Neuronal stem cell (in vitro differentiated cells): ENCODE measurements around the gene SWAP70.

Experiments
- DNase-seq: peaks from one replicate; pipeline ENCODE4 v3.0.0-alpha.2; 2013; ENCODE audit warnings: low spot score
- H2AFZ ChIP-seq: one replicate; pipeline ENCODE4 v1.6.1; 2013; ENCODE audit warnings: mild to moderate bottlenecking, low read length, inconsistent platforms
- H2AK5ac ChIP-seq: 2 replicates; pipeline ENCODE4 v1.6.1; 2013; ENCODE audit warnings: low read depth, mild to moderate bottlenecking, inconsistent platforms, low read length, moderate library complexity, mixed read lengths
- H2BK120ac ChIP-seq: 2 replicates; pipeline ENCODE4 v1.6.1; 2013; ENCODE audit warnings: low read depth, mild to moderate bottlenecking, inconsistent platforms, low read length, moderate library complexity, mixed read lengths
- H2BK12ac ChIP-seq: one replicate; pipeline ENCODE4 v1.6.1; 2013; ENCODE audit warnings: low read length, inconsistent platforms
- H2BK15ac ChIP-seq: 2 replicates; pipeline ENCODE4 v1.6.1; 2013; ENCODE audit warnings: mild to moderate bottlenecking, low read length, inconsistent platforms, mixed read lengths
- H2BK5ac ChIP-seq: one replicate; pipeline ENCODE4 v1.6.1; 2013; ENCODE audit warnings: inconsistent platforms, mild to moderate bottlenecking, low read length, moderate library complexity
- H3K14ac ChIP-seq: one replicate; pipeline ENCODE4 v1.6.1; 2013; ENCODE audit warnings: low read length, inconsistent platforms
- H3K18ac ChIP-seq: 2 replicates; pipeline ENCODE4 v1.6.1; 2013; ENCODE audit warnings: low read length, inconsistent platforms
- H3K23ac ChIP-seq: 2 replicates; pipeline ENCODE4 v1.6.1; 2013; ENCODE audit warnings: low read depth, mild to moderate bottlenecking, mixed read lengths, low read length, inconsistent platforms; ENCODE audit not compliant: poor library complexity
- H3K27ac ChIP-seq: replicated peaks from 3 replicates; pipeline ENCODE4 v1.5.1; 2013; ENCODE audit warnings: low read length, inconsistent platforms
- H3K27me3 ChIP-seq, 3 experiments: 2 replicates each; pipeline ENCODE4 v1.6.1; 2013; ENCODE audit warnings: low read length in 3 of 3, mild to moderate bottlenecking in 2 of 3, inconsistent platforms in 1 of 3, low read depth in 1 of 3, mixed read lengths in 1 of 3, moderate library complexity in 1 of 3; ENCODE audit not compliant: control insufficient read depth in 3 of 3, insufficient read depth in 3 of 3
- H3K36me3 ChIP-seq, 2 donors: replicated peaks in 1 of 2; 2 replicates each; pipeline ENCODE4 v1.6.1; 2013; ENCODE audit warnings: low read length in 2 of 2; ENCODE audit not compliant: control insufficient read depth in 2 of 2, insufficient read depth in 2 of 2
- H3K4ac ChIP-seq: 2 replicates; pipeline ENCODE4 v1.6.1; 2013; ENCODE audit warnings: inconsistent platforms, mild to moderate bottlenecking, low read length, moderate library complexity
- H3K4me1 ChIP-seq, 2 donors: 1 replicate in 1 of 2; 2 replicates in 1 of 2; pipeline ENCODE4 v1.6.1; 2013; ENCODE audit warnings: low read length in 2 of 2, low read depth in 1 of 2; ENCODE audit not compliant: control insufficient read depth in 2 of 2, insufficient read depth in 1 of 2
- H3K4me2 ChIP-seq: one replicate; pipeline ENCODE4 v1.6.1; 2013; ENCODE audit warnings: mild to moderate bottlenecking, low read length, inconsistent platforms; ENCODE audit not compliant: insufficient read depth, poor library complexity, severe bottlenecking
- H3K4me3 ChIP-seq, 2 donors: 2 replicates each; pipeline ENCODE4 v1.5.1; 2013; ENCODE audit warnings: low read length in 2 of 2, mild to moderate bottlenecking in 2 of 2, inconsistent platforms in 1 of 2, moderate library complexity in 1 of 2
- H3K79me1 ChIP-seq: one replicate; pipeline ENCODE4 v1.6.1; 2013; ENCODE audit warnings: low read depth, mild to moderate bottlenecking, inconsistent platforms, low read length, moderate library complexity
- H3K9ac ChIP-seq: one replicate; pipeline ENCODE4 v1.6.1; 2013; ENCODE audit warnings: mild to moderate bottlenecking, low read depth, low read length, inconsistent platforms; ENCODE audit not compliant: poor library complexity
- H3K9me3 ChIP-seq, 2 donors: replicated peaks in 1 of 2; 2 replicates each; pipeline versions ENCODE3 to v1.6.1; 2013; ENCODE audit warnings: low read length in 2 of 2, mild to moderate bottlenecking in 2 of 2, inconsistent platforms in 1 of 2, low read depth in 1 of 2, mixed read lengths in 1 of 2, moderate library complexity in 1 of 2; ENCODE audit not compliant: control insufficient read depth in 2 of 2, insufficient read depth in 1 of 2
- H4K8ac ChIP-seq: one replicate; pipeline ENCODE4 v1.6.1; 2013; ENCODE audit warnings: low read depth, mild to moderate bottlenecking, inconsistent platforms, low read length, moderate library complexity
- H4K91ac ChIP-seq: one replicate; pipeline ENCODE4 v1.6.1; 2013; ENCODE audit warnings: low read length, low read depth, mild to moderate bottlenecking, inconsistent platforms; ENCODE audit not compliant: poor library complexity
- whole genome bisulfite sequencing, 2 donors: extraction: QIAGEN DNeasy Blood & Tissue Kit; methylation state at CpG; one replicate each; pipeline ENCODE4 v1.1.7; 2013; ENCODE audit warnings: missing lambda C conversion rate in 2 of 2, mixed read lengths in 1 of 2; ENCODE audit not compliant: insufficient read length in 2 of 2, insufficient replicate concordance in 1 of 2; ENCODE audit errors: extremely low coverage in 2 of 2; 5-methylcytosine and 5-hydroxymethylcytosine counted together

SWAP70 gene

DNA sequence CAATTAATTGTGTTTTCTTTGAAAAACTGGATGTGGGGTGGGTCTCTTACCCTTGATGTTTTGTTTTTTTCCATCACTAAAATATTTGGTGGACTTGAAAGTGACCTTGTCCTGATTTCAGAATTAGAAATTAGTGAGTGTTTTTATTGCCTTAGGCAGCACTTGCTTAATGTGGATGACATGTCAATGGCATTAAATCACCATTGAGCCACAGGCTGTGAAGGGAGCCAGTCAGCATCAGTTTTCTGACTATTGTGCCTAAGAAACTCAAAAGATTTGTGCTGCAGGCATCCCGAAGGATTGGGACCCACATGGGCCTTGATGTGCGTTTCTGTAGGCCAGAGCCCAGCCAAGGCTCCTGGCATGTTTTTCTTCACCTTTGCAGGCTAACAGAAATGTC, 53.8 kb downstream of the SWAP70 start:
- H2AK5ac ChIP-seq, result no peak overlapping the region
- no peak overlapping the region for H4K8ac ChIP-seq
- no peak overlapping the region for H3K4me3 ChIP-seq
- no peaks in the 10 kb centered on the region for H3K27me3 ChIP-seq
- H4K91ac ChIP-seq, result no peak overlapping the region
- peaks cover 0 to 4% of the 10 kb centered on the region in 2 donors for H3K4me1 ChIP-seq
- H2BK15ac ChIP-seq, result no peak overlapping the region
- H3K4ac ChIP-seq, result no peak overlapping the region
- H3K23ac ChIP-seq, result no peak overlapping the region
- no peak overlapping the region for H3K18ac ChIP-seq
- peaks cover 2 to 5% of the 10 kb centered on the region in 2 donors for H3K36me3 ChIP-seq
- no peak overlapping the region for H2AFZ ChIP-seq
- peaks cover 2% of the 10 kb centered on the region in 2 donors for H3K9me3 ChIP-seq
- H3K79me1 ChIP-seq, result no peaks in the 10 kb centered on the region
- H3K14ac ChIP-seq, result no peak overlapping the region
- no peak overlapping the region for H3K4me2 ChIP-seq
- no CpG with 5 or more reads among the region's 2 CpGs for WGBS, 2 donors
- H2BK120ac ChIP-seq, result no peak overlapping the region
- no peak overlapping the region for H3K9ac ChIP-seq
- H3K27ac ChIP-seq, result no peak overlapping the region
- H2BK12ac ChIP-seq, result no peak overlapping the region
- no peak overlapping the region for H2BK5ac ChIP-seq
- DNase-seq, result no peak

DNA sequence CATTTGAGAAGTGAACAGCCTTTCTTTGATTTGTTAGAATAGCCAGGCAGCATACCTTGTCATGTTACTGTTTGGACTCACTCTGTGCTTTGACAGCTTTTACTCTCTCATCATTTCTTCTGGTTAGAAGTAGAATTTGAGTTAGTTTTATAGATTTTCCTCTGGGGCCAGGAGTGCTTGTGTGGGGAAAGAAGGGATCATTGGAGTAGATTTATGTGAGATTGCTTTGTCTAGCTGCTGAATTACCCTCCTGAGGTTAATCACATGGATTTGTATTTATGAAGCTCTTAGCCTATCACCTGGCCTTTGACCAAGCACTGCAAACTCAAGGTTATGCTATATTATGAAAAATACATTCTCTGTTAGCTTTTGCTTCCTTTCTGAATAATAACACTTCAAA, 54.3 kb downstream of the SWAP70 start:
- Histone ChIP-seq H2BK12ac (no peak overlapping the region), H3K9me3 (peaks cover 2% of the 10 kb centered on the region in 2 donors), H3K4ac (no peak overlapping the region), H3K4me1 (peaks cover 0 to 6% of the 10 kb centered on the region in 2 donors), H3K9ac (no peak overlapping the region), H3K4me3 (no peak overlapping the region), H2BK120ac (no peak overlapping the region), H3K4me2 (no peak overlapping the region), H3K27ac (no peak overlapping the region), H3K23ac (no peak overlapping the region), H3K18ac (no peak overlapping the region), H3K14ac (no peak overlapping the region), H2AK5ac (no peak overlapping the region), H2AFZ (no peak overlapping the region), H3K36me3 (peaks cover 2 to 5% of the 10 kb centered on the region in 2 donors), H3K27me3 (no peaks in the 10 kb centered on the region), H2BK5ac (no peak overlapping the region), H4K8ac (no peak overlapping the region), H2BK15ac (no peak overlapping the region), H3K79me1 (no peaks in the 10 kb centered on the region), H4K91ac (no peak overlapping the region)
- DNase-seq, result no peak

- Histone ChIP-seq H3K79me1 (no peaks in the 10 kb centered on the region), H2BK12ac (no peak overlapping the region), H4K8ac (no peak overlapping the region), H3K14ac (no peak overlapping the region), H3K27me3 (no peaks in the 10 kb centered on the region), H3K23ac (no peak overlapping the region), H3K4me2 (no peak overlapping the region), H3K18ac (no peak overlapping the region), H2BK120ac (no peak overlapping the region), H3K4me1 (peaks cover 0 to 6% of the 10 kb centered on the region in 2 donors), H3K9me3 (peaks cover 2% of the 10 kb centered on the region in 2 donors), H2BK15ac (no peak overlapping the region), H3K36me3 (peaks cover 2 to 5% of the 10 kb centered on the region in 2 donors), H3K4me3 (no peak overlapping the region), H3K9ac (no peak overlapping the region), H2AFZ (no peak overlapping the region), H3K4ac (no peak overlapping the region), H2AK5ac (no peak overlapping the region), H2BK5ac (no peak overlapping the region), H4K91ac (no peak overlapping the region), H3K27ac (no peak overlapping the region)
- no peak for DNase-seq
- no CpG with 5 or more reads among the region's 4 CpGs for WGBS, 2 donors
Measured at GRCh38 chr11:9719566-9720289, 55.9 kb downstream of the SWAP70 start.

GRCh38 chr11:9720290-9720630, 56.4 kb downstream of the SWAP70 start:
- H3K4me2 ChIP-seq, result no peak overlapping the region
- H2AK5ac ChIP-seq, result no peak overlapping the region
- H2BK5ac ChIP-seq, result no peak overlapping the region
- no peak overlapping the region for H3K18ac ChIP-seq
- no peak overlapping the region for H4K8ac ChIP-seq
- H3K27ac ChIP-seq, result no peak overlapping the region
- no peaks in the 10 kb centered on the region for H3K27me3 ChIP-seq
- H2BK120ac ChIP-seq, result no peak overlapping the region
- H3K4me1 ChIP-seq, result peaks cover 0 to 6% of the 10 kb centered on the region in 2 donors
- H4K91ac ChIP-seq, result no peak overlapping the region
- H2BK15ac ChIP-seq, result no peak overlapping the region
- no peak overlapping the region for H3K14ac ChIP-seq
- DNase-seq, result no peak
- no peak overlapping the region for H3K9ac ChIP-seq
- no peak overlapping the region for H3K4ac ChIP-seq
- peaks cover 2% of the 10 kb centered on the region in 2 donors for H3K9me3 ChIP-seq
- H2BK12ac ChIP-seq, result no peak overlapping the region
- no peak overlapping the region for H3K23ac ChIP-seq
- no CpG with 5 or more reads among the region's 5 CpGs for WGBS, 2 donors
- H3K4me3 ChIP-seq, result no peak overlapping the region
- no peak overlapping the region for H2AFZ ChIP-seq
- H3K36me3 ChIP-seq, result peaks cover under 1 to 4% of the 10 kb centered on the region in 2 donors
- H3K79me1 ChIP-seq, result no peaks in the 10 kb centered on the region
